NK-92 (cell line): Measurements from ENCODE around the gene ESPNL.

Source experiments
- DNase-seq: peaks from one replicate; lab custom pipeline; 2025; ENCODE audit not compliant: unreplicated experiment; lab: John Stamatoyannopoulos, UW

The ESPNL gene

GRCh38 chr2:238157506-238158017 is 57.4 kb downstream of the ESPNL start:
- DNase-seq, result no peak

- no peak for DNase-seq
Observed at GRCh38 chr2:238158018-238158508, 57.9 kb downstream of the ESPNL start.

GRCh38 chr2:238158509-238159070 is 58.5 kb downstream of the ESPNL start, which contains the start of gene ERFE:
TSS of gene ERFE (plus strand) at chr2:238158970. CDS start at chr2:238159008, 38 bp downstream.
- DNase-seq, result no peak

GRCh38 chr2:238159071-238159539 is 59.0 kb downstream of the ESPNL start:
- no peak for DNase-seq

- DNase-seq, result no peak
Observed at GRCh38 chr2:238159661-238160205, 59.6 kb downstream of the ESPNL start.

- DNase-seq, result no peak
Observed at GRCh38 chr2:238160206-238161129, 60.3 kb downstream of the ESPNL start.

GRCh38 chr2:238161291-238162051 is 61.3 kb downstream of the ESPNL start:
- DNase-seq, result no peak

- DNase-seq, result no peak
Observed at GRCh38 chr2:238162251-238162845, 62.2 kb downstream of the ESPNL start.

GRCh38 chr2:238162846-238163441 is 62.8 kb downstream of the ESPNL start:
- no peak for DNase-seq

- no peak for DNase-seq
Observed at GRCh38 chr2:238163481-238164198, 63.5 kb downstream of the ESPNL start.

- DNase-seq, result no peak
Observed at GRCh38 chr2:238164906-238165287, 64.8 kb downstream of the ESPNL start.

GRCh38 chr2:238165288-238165921 is 65.3 kb downstream of the ESPNL start:
- no peak for DNase-seq

GRCh38 chr2:238166391-238167343 is 66.5 kb downstream of the ESPNL start:
- no peak for DNase-seq

- no peak for DNase-seq
Observed at GRCh38 chr2:238167344-238167715, 67.2 kb downstream of the ESPNL start.

- DNase-seq, result no peak
Observed at GRCh38 chr2:238167761-238168160, 67.6 kb downstream of the ESPNL start.

- DNase-seq, result no peak
Observed at GRCh38 chr2:238168196-238169047, 68.3 kb downstream of the ESPNL start.
